Right lobe of liver (tissue), 6 donors: ENCODE results near the gene TMEM86A. TPM values are rescaled to one million over a fixed set of nuclear protein-coding genes. Genes with fewer than 3 reads are reported as not detected.

Experiments used
- ATAC-seq, 4 donors: fragments of 200-7000 bp; cut with Tn5 transposase; one replicate each; pipeline ENCODE4 v1.9.1; 2020; ENCODE audit warnings: mild to moderate bottlenecking in 4 of 4, moderate library complexity in 4 of 4
- DNase-seq, 3 donors: peaks; one replicate each; pipeline ENCODE4 v3.0.0-alpha.2; 2020
- H3K27ac ChIP-seq, 3 donors: fragments of 200-600 bp; one replicate each; pipeline ENCODE4 v1.8.0; 2022
- H3K27me3 ChIP-seq, 2 donors: fragments of 200-600 bp; one replicate each; pipeline ENCODE4 v1.8.0; 2022
- H3K36me3 ChIP-seq, 4 donors: fragments of 200-600 bp; sonication (generic) in 1 of 4; one replicate each; pipeline versions ENCODE4 v1.5.1 to v1.8.0; 2017 to 2022; ENCODE audit warnings: control low read depth in 1 of 4
- H3K4me1 ChIP-seq, 4 donors: fragments of 200-600 bp; sonication (generic) in 1 of 4; one replicate each; pipeline versions ENCODE4 v1.5.1 to v1.8.0; 2017 to 2022; ENCODE audit warnings: control low read depth in 1 of 4
- H3K4me3 ChIP-seq, 3 donors: fragments of 200-600 bp; one replicate each; pipeline ENCODE4 v1.8.0; 2022
- H3K9me3 ChIP-seq, 4 donors: fragments of 200-600 bp; sonication (generic) in 1 of 4; one replicate each; pipeline versions ENCODE4 v1.5.1 to v1.8.0; 2017 to 2022; ENCODE audit warnings: control low read depth in 1 of 4
- CTCF ChIP-seq, 4 donors: fragments of 200-600 bp in 3 of 4; fragments of 450-650 bp in 1 of 4; IDR thresholded peaks; one replicate each; pipeline versions ENCODE4 v1.5.1 to v1.8.0; 2016 to 2022; ENCODE audit warnings: antibody characterized with exemption in 4 of 4, mild to moderate bottlenecking in 2 of 4
- POLR2A ChIP-seq: fragments of 450-650 bp; IDR thresholded peaks from one replicate; pipeline ENCODE4 v1.6.1; 2017; ENCODE audit warnings: antibody characterized with exemption, mild to moderate bottlenecking
- WGBS: methylation state at CpG from one replicate; pipeline ENCODE4 v1.1.6; 2018; ENCODE audit warnings: low coverage, low lambda C conversion rate; ENCODE audit not compliant: insufficient coverage; ENCODE audit errors: missing lambda C conversion rate; 5-methylcytosine and 5-hydroxymethylcytosine counted together
- intact Hi-C, 2 donors: fragments of 100-400 bp; cut with DNase I; formaldehyde crosslinking; loops; one replicate each; pipeline versions ENCODE4 v1.11.2 to v1.14.1; 2022
- total RNA-seq, 6 experiments: library from RNA; depleted of rRNA in 2 of 6; stranded (reverse); fragments of >200 nt in 2 of 6; fragmentation: NEBNext Ultra II Directional in 3 of 6; extraction: Animal tissue kit (Norgen Biotek cat#: 25700) in 3 of 6; gene quantifications; one replicate each; pipeline versions ENCODE4 v1.1.0 to v1.2.4, GENCODE V29; 2016 to 2023
- donor health status: DM: no; HTN: yes; CAD: no.
- donor health status: DM: no; HTN: no; CAD: no.
- donor health status: DM: no; HTN: no; CAD: no.
- donor health status: DM: no; HTN: yes; CAD: no.
- donor health status: DM: no; HTN: yes; CAD: no.

The TMEM86A gene
- total RNA-seq, 6 experiments from 2014 or later: 2.0 to 4.9 (median 3.8) TPM

GRCh38 chr11:18703001-18703763 is 4.6 kb downstream of the TMEM86A start:
- Histone ChIP-seq H3K36me3 (peaks cover 0 to 3% (median 0%) of the 10 kb centered on the region in 4 donors), H3K4me1 (no peaks in the 10 kb centered on the region), H3K27ac (no peak overlapping the region), H3K27me3 (no peaks in the 10 kb centered on the region), H3K9me3 (no peaks in the 10 kb centered on the region), H3K4me3 (no peak overlapping the region)
- TF ChIP-seq CTCF (IDR thresholded peaks at IDR 0.05): no peak
- TF ChIP-seq POLR2A: no peak
- no peak for ATAC-seq
- intact Hi-C loops: no loop called here
- DNase-seq: no peak
- no CpG with 5 or more reads among the region's 2 CpGs for WGBS

- Histone ChIP-seq H3K4me3 (no peak overlapping the region), H3K27ac (no peak overlapping the region), H3K36me3 (peaks cover 0 to 3% (median 0%) of the 10 kb centered on the region in 4 donors), H3K9me3 (no peaks in the 10 kb centered on the region), H3K4me1 (no peaks in the 10 kb centered on the region), H3K27me3 (no peaks in the 10 kb centered on the region)
- WGBS: 71% methylated on average over 3 of the region's 5 CpGs
- DNase-seq (no peak), ATAC-seq (no peak)
- intact Hi-C loops: no loop called here
- no peak for TF ChIP-seq CTCF (IDR thresholded peaks at IDR 0.05)
Measured at GRCh38 chr11:18704045-18704645, 5.6 kb downstream of the TMEM86A start.

DNA sequence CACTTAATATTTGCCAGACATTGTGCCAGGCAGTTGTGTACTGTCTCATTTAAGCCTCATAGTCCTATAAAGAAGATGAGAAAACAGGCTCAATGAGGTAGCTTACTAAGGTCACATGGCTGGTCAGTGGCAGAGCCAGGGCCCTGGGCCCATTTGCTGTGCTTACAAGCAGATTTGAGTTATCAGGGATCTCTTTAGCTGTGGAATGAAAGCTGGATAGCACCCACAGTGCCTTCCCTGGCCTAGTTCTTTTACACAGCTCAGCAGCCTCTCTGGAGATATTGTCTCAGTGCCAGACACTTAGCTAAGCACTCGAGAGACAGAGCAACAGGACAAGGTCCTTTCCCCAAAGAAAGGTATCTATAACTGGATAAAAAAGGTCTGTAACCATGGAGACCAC is 6.1 kb downstream of the TMEM86A start:
- ATAC-seq (no peak), DNase-seq (no peak)
- Histone ChIP-seq H3K9me3 (no peaks in the 10 kb centered on the region), H3K4me3 (no peak overlapping the region), H3K36me3 (peaks cover 0 to 3% (median 0%) of the 10 kb centered on the region in 4 donors), H3K4me1 (no peaks in the 10 kb centered on the region), H3K27me3 (no peaks in the 10 kb centered on the region), H3K27ac (no peak overlapping the region)
- 54% methylated on average over 1 of the region's 1 CpG for WGBS
- no peak for TF ChIP-seq POLR2A
- no peak for TF ChIP-seq CTCF (IDR thresholded peaks at IDR 0.05)
- intact Hi-C loops: no loop called here

GRCh38 chr11:18705651-18706281 is 7.2 kb downstream of the TMEM86A start:
- peak overlapping the region; percentile 25 to 49 (median 31) for H3K4me3 ChIP-seq
- TF ChIP-seq POLR2A: no peak
- TF ChIP-seq CTCF (IDR thresholded peaks at IDR 0.05): no peak
- no peaks in the 10 kb centered on the region for H3K4me1 ChIP-seq
- WGBS: 3% methylated on average over 10 of the region's 46 CpGs
- H3K36me3 ChIP-seq: peaks cover 0 to 3% (median 0%) of the 10 kb centered on the region in 4 donors
- DNase-seq: peak in 2 of 3 donors; percentile 42 to 65
- H3K27ac ChIP-seq: peak overlapping the region in 1 of 3 donors; percentile 39
- H3K9me3 ChIP-seq: no peaks in the 10 kb centered on the region
- ATAC-seq: peak; percentile 48 to 64 (median 54)
- H3K27me3 ChIP-seq: no peaks in the 10 kb centered on the region
- intact Hi-C loops: no loop called here
